OCI-LY3 (cell line): ENCODE data around the gene HOXD1.

Experiments used
- H2AFZ ChIP-seq: fragments of 200-600, 300-600 bp; shearing (Covaris generic); 2 replicates; pipeline ENCODE4 v1.6.0; 2014; ENCODE audit warnings: antibody characterized with exemption, low read depth, low read length
- H3K27ac ChIP-seq: fragments of 200-600, 300-600 bp; sonication (generic); 2 replicates; pipeline ENCODE4 v1.5.1; 2014; ENCODE audit warnings: mild to moderate bottlenecking, low read length, moderate library complexity, mixed read lengths
- H3K27me3 ChIP-seq: fragments of 200-600, 300-600 bp; sonication (generic); 2 replicates; pipeline ENCODE4 v1.6.1; 2014; ENCODE audit warnings: low read depth, low read length, mixed read lengths
- H3K36me3 ChIP-seq: fragments of 200-600, 300-600 bp; sonication (generic); replicated peaks from 2 replicates; pipeline ENCODE3; 2014; ENCODE audit warnings: low read depth, low read length, mixed read lengths
- H3K4me1 ChIP-seq: fragments of 300-600, 200-600 bp; sonication (generic); 2 replicates; pipeline ENCODE4 v1.6.1; 2014; ENCODE audit warnings: low read length, mixed read lengths
- H3K4me2 ChIP-seq: fragments of 200-600, 300-600 bp; sonication (generic); 2 replicates; pipeline ENCODE4 v1.6.1; 2014; ENCODE audit warnings: low read length, mixed read lengths
- H3K4me3 ChIP-seq: fragments of 300-600, 200-600 bp; sonication (generic); 2 replicates; pipeline ENCODE4 v1.5.1; 2014; ENCODE audit warnings: antibody characterized with exemption, mild to moderate bottlenecking, low read length, moderate library complexity
- H3K79me2 ChIP-seq: fragments of 300-600, 200-600 bp; shearing (Covaris generic); 2 replicates; pipeline ENCODE4 v1.6.1; 2014; ENCODE audit warnings: mild to moderate bottlenecking, low read length, mixed read lengths
- H3K9ac ChIP-seq: fragments of 300-600, 200-600 bp; shearing (Covaris generic); 2 replicates; pipeline ENCODE4 v1.6.0; 2014; ENCODE audit warnings: mild to moderate bottlenecking, low read length, moderate library complexity
- H3K9me3 ChIP-seq: fragments of 200-600, 300-600 bp; shearing (Covaris generic); 2 replicates; pipeline ENCODE4 v1.6.1; 2014; ENCODE audit warnings: low read length, mixed read lengths; ENCODE audit not compliant: insufficient read depth
- H4K20me1 ChIP-seq: fragments of 200-600, 300-600 bp; sonication (generic); 2 replicates; pipeline ENCODE4 v1.6.1; 2016; ENCODE audit warnings: low read length, mixed read lengths; ENCODE audit not compliant: insufficient read depth
- EZH2phosphoT487 ChIP-seq: fragments of 200-600 bp; shearing (Covaris generic); IDR thresholded peaks from 2 replicates; pipeline ENCODE4 v1.6.1; 2018; ENCODE audit warnings: antibody characterized with exemption, mixed run types, low read depth
- TF ChIP-seq, protein P1 (sequence below): fragments of 200-600, 300-600 bp; sonication (generic); IDR thresholded peaks from 2 replicates; pipeline ENCODE4 v1.5.1; 2014; ENCODE audit warnings: antibody characterized with exemption, low read length, low read depth

Gene HOXD1

GRCh38 chr2:176172007-176172894 is 16.2 kb upstream of the HOXD1 start:
- H3K4me1 ChIP-seq: no peaks in the 10 kb centered on the region
- H3K9me3 ChIP-seq: no peaks in the 10 kb centered on the region
- no peak overlapping the region for H3K4me2 ChIP-seq
- H3K4me3 ChIP-seq: no peak overlapping the region
- TF ChIP-seq EZH2phosphoT487: no peak
- TF ChIP-seq, protein P1, sequence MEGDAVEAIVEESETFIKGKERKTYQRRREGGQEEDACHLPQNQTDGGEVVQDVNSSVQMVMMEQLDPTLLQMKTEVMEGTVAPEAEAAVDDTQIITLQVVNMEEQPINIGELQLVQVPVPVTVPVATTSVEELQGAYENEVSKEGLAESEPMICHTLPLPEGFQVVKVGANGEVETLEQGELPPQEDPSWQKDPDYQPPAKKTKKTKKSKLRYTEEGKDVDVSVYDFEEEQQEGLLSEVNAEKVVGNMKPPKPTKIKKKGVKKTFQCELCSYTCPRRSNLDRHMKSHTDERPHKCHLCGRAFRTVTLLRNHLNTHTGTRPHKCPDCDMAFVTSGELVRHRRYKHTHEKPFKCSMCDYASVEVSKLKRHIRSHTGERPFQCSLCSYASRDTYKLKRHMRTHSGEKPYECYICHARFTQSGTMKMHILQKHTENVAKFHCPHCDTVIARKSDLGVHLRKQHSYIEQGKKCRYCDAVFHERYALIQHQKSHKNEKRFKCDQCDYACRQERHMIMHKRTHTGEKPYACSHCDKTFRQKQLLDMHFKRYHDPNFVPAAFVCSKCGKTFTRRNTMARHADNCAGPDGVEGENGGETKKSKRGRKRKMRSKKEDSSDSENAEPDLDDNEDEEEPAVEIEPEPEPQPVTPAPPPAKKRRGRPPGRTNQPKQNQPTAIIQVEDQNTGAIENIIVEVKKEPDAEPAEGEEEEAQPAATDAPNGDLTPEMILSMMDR: no peak
- no peak overlapping the region for H3K9ac ChIP-seq
- no peak overlapping the region for H2AFZ ChIP-seq
- H3K27me3 ChIP-seq: no peaks in the 10 kb centered on the region
- H3K27ac ChIP-seq: no peak overlapping the region
- no peaks in the 10 kb centered on the region for H3K79me2 ChIP-seq
- no peaks in the 10 kb centered on the region for H3K36me3 ChIP-seq
- H4K20me1 ChIP-seq: no peaks in the 10 kb centered on the region

DNA sequence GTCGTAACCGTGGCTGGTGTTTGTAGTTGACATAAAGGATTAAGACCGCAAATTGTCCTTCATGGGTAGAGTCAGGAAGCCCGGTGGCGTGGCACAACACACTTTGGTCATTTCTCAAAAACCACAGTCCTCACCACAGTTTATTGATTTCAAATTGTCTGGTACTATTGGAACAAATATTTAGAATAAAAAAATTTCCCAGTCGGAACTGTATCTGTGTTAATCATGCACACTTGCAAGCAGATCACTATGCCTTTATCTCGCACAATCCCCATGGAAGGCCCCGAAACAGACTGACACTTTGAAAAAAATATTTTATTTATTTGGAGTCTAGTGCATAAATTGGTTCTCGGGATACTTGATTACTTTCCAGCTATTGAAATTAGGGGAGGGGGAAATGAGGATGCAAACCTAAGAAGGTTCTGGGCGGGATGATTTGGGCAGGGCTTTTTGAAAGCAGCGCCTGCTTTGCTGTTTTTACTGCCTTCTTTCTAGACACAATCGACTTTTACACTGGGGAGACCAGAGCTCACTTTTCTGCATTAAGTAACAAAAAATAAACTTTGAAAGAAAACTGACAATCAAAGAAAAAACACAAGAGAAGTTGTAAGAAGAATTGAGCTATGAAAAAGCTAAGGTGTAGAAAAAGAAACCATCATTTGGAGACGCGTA is 15.4 kb upstream of the HOXD1 start:
- Histone ChIP-seq H3K4me1 (no peaks in the 10 kb centered on the region), H3K27me3 (no peaks in the 10 kb centered on the region)
- TF ChIP-seq EZH2phosphoT487: no peak
- TF ChIP-seq, protein P1: no peak

GRCh38 chr2:176173567-176174381 is 14.7 kb upstream of the HOXD1 start:
- H3K27me3 ChIP-seq: no peaks in the 10 kb centered on the region

More for the DNA sequence above, 15.4 kb upstream of the HOXD1 start:
- H3K9ac ChIP-seq: no peak overlapping the region
- H3K4me2 ChIP-seq: no peak overlapping the region
- no peaks in the 10 kb centered on the region for H3K9me3 ChIP-seq
- no peak overlapping the region for H3K4me3 ChIP-seq
- no peak overlapping the region for H3K27ac ChIP-seq
- H4K20me1 ChIP-seq: no peaks in the 10 kb centered on the region
- H2AFZ ChIP-seq: no peak overlapping the region
- H3K79me2 ChIP-seq: no peaks in the 10 kb centered on the region
- H3K36me3 ChIP-seq: no peaks in the 10 kb centered on the region

More at GRCh38 chr2:176173567-176174381, 14.7 kb upstream of the HOXD1 start:
- Histone ChIP-seq H3K27ac (no peak overlapping the region), H3K4me1 (no peaks in the 10 kb centered on the region), H2AFZ (no peak overlapping the region), H3K9me3 (no peaks in the 10 kb centered on the region), H3K79me2 (no peaks in the 10 kb centered on the region), H3K9ac (no peak overlapping the region), H4K20me1 (no peaks in the 10 kb centered on the region), H3K4me2 (peak overlapping the region; percentile 60), H3K4me3 (peak overlapping the region; percentile 55; the same call in 1 of the 2 replicates), H3K36me3 (no peaks in the 10 kb centered on the region)
- no peak for TF ChIP-seq EZH2phosphoT487
- TF ChIP-seq, protein P1: no peak
